Heart left ventricle (tissue), 13 donors: ENCODE results near the gene NOTCH2NLA.
"Not testable (repeated sequence)": the region's sequence is repeated elsewhere in the genome, so short reads cannot be mapped to it uniquely, and the experiment has no call there.

Source experiments
- CTCF ChIP-seq, 12 donors: fragments of 200-600 bp; sonication (generic) in 4 of 12; IDR thresholded peaks; one replicate each; pipeline versions ENCODE4 v1.5.0 to v1.8.0; 2018 to 2022; ENCODE audit warnings: antibody characterized with exemption in 12 of 12, mild to moderate bottlenecking in 5 of 12
- POLR2A ChIP-seq, 2 donors: fragments of 450-650 bp; IDR thresholded peaks; one replicate each; pipeline ENCODE4 v1.6.1; 2017; ENCODE audit warnings: antibody characterized with exemption in 2 of 2, mild to moderate bottlenecking in 2 of 2, moderate library complexity in 2 of 2
- donor health status: ischemic (EF 13 %, LVEDD 7.1; RV severe dilation, severe dysfunction).
- donor health status: DM: no; HTN: yes; CAD: no.
- donor health status: DM: no; HTN: no; CAD: no.
- donor health status: ischemic (EF 25% LVEDD 6.9; RV normal size, moderate dysfunction).
- donor health status: ischemic (EF 25% LVEDD 5.7; RV mildly dilated, moderate dysfunction).
- donor health status: ischemic (EF 35%, LVEDD 5.7; RV mildly dilated, moderate dysfunction).
- donor health status: nonischemic (EF 11% LVEDD 7.7; RV severe dilation, severe dysfunction).
- donor health status: DM: yes; HTN: yes; CAD: no.
- donor health status: PGD.
- donor health status: ischemic (EF 29% LVEDD 5.4; RV normal size, mild dysfunction).
- donor health status: nonischemic (EF 23%, LVEDD 6.1; RV moderate dilation, normal function).

DNA sequence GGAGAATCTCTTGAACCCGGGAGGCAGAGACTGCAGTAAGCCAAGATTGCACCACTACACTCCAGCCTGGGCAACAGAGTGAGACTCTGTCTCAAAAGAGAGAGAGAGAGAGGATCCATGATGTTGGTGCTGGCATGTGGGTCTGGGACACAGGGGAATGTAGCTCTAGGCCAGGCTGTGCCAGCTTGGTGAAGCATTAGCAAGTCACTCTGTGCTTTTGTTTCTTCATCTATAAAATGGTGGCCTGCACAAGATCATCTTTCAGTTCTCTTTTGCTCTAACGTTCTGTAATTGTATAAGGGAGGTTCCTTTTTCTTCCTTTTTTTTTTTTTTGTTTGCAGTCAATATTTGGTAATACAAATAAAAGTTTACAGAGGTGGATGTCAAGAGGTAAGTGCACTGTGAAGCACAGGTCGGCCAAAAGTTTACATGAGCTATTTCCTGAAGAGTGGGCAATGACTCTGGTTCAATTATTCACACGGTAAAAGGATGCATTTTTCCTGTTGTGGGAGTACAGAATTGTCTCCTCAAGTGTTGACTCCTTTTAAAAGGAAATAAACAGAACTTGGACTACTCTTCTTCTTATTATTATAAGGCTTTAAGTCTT, 24.5 kb upstream of the NOTCH2NLA start:
- TF ChIP-seq CTCF, POLR2A (IDR thresholded peaks at IDR 0.05): not testable (repeated sequence)
